LNCaP clone FGC (cell line): Measurements from ENCODE around the gene LRRC27.
A peak's percentile ranks its signal among the peaks of the same experiment; 100 is the strongest.

Experiments
- DNase-seq: peaks from one replicate; pipeline ENCODE4 v3.0.0-alpha.2; 2011; ENCODE audit warnings: low read depth
- H3K4me3 ChIP-seq: 2 replicates; pipeline ENCODE4 v1.5.1; 2011; ENCODE audit warnings: mild to moderate bottlenecking, low read depth, low read length, control low read depth
- TF ChIP-seq, protein P1 (sequence below): IDR thresholded peaks from 2 replicates; pipeline ENCODE4 v1.5.1; 2012; ENCODE audit warnings: mild to moderate bottlenecking; ENCODE audit not compliant: control insufficient read depth, insufficient read depth; ENCODE audit errors: extremely low read depth

The LRRC27 gene

GRCh38 chr10:132417957-132418441 is 86.0 kb downstream of the LRRC27 start:
- DNase-seq = no peak
- no peak overlapping the region for H3K4me3 ChIP-seq
- TF ChIP-seq, protein P1, sequence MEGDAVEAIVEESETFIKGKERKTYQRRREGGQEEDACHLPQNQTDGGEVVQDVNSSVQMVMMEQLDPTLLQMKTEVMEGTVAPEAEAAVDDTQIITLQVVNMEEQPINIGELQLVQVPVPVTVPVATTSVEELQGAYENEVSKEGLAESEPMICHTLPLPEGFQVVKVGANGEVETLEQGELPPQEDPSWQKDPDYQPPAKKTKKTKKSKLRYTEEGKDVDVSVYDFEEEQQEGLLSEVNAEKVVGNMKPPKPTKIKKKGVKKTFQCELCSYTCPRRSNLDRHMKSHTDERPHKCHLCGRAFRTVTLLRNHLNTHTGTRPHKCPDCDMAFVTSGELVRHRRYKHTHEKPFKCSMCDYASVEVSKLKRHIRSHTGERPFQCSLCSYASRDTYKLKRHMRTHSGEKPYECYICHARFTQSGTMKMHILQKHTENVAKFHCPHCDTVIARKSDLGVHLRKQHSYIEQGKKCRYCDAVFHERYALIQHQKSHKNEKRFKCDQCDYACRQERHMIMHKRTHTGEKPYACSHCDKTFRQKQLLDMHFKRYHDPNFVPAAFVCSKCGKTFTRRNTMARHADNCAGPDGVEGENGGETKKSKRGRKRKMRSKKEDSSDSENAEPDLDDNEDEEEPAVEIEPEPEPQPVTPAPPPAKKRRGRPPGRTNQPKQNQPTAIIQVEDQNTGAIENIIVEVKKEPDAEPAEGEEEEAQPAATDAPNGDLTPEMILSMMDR = no peak

DNA sequence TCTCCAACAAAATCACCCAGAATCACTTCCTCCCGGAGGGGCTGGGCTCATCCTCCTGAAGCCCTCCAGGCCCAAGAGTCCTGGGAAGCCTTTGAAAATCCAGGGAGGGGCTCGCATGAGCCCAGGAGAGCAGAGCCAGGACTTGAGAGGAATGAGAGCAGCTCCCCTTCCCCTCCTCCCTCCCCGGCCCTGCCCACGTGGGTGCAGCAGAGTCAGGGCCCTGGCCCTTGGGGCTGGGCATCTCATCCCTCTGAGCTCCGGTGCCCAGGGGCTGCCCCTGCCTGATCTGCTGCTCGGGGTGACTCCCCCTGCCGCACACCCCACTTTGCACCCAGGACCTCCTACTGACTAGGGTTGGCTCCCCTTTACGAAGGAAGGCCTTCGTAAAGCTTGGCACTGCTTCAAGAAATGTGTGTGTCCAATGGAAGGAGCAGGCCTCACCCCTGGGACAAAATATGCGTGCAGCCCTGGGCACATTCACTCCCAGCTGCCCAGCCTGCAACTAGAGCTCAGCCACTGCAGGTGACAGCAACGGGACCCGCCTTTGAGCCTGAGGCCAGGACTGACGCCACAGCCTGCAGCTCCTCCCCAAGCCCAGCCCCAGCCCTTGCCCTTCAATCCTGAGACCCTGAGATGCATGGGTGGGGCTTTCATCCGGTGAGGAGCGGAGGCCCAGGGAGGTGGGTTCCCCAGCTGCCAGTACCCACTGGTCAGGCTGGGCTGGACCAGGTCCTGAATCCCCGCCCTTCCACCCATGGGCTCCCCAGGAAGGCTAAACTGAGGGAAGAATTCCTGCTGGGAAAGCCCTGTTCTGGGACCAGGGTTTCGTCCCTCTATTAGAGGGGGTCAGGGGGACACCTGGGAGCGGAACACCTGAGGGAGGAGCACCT is 86.8 kb downstream of the LRRC27 start:
- TF ChIP-seq, protein P1 = no peak
- H3K4me3 ChIP-seq = peak overlapping the region; percentile 25
- peak; percentile 92 for DNase-seq

- DNase-seq = no peak
- TF ChIP-seq, protein P1 = no peak
- H3K4me3 ChIP-seq = no peak overlapping the region
Measured at GRCh38 chr10:132419538-132420468, 87.8 kb downstream of the LRRC27 start.

DNA sequence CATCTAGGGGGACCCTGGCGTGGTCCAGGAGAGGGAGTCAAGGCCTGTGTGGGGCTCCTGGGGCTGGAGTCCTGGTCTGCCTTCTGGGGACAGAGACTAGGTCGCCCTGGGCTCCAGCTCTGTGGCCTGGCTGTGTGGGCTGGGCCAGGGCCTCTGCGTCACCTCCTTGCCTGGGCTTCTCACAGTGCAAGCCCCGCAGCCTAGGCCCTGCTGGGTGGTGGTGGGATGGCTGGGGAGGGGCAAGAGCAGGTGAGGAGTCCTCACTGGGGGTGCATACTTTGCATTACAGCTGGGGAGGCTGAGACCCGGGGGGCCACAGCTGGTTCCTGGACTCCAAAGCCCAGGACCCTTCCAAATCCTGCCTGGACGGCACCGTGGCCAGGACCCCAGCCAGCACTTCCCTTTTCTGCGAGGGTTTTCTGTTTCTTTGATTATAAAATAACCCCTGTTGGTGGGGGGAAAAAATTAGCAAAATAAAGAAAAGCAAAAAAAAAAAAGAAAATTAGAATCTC is 88.5 kb downstream of the LRRC27 start:
- no peak for DNase-seq
- TF ChIP-seq, protein P1 = no peak
- H3K4me3 ChIP-seq = no peak overlapping the region

- H3K4me3 ChIP-seq = 0 out of 2 replicates have a peak overlapping the region, but pooled peaks have one; percentile 18
- peak; percentile 56 for DNase-seq
- TF ChIP-seq, protein P1 = no peak
Measured at GRCh38 chr10:132420981-132421846, 89.2 kb downstream of the LRRC27 start.
